ENCODE results near the gene SCAP. TPM values are rescaled to one million over a fixed set of nuclear protein-coding genes. Genes with fewer than 3 reads are reported as not detected.
"Not testable (repeated sequence)": the region's sequence is repeated elsewhere in the genome, so short reads cannot be mapped to it uniquely, and the experiment has no call there.

SCAP gene
- total and polyA plus RNA-seq, 2 experiments from 2014 or later, result 87.6 to 140 TPM

GRCh38 chr3:47491186-47491585 lies 15.4 kb upstream of the SCAP start:
- Histone ChIP-seq H3K4me3 (no peak overlapping the region), H3K27ac (no peak overlapping the region)
- DNase-seq (ENCODE audit: low read depth in 1 of 2, low spot score in 1 of 2), result no peak

DNA sequence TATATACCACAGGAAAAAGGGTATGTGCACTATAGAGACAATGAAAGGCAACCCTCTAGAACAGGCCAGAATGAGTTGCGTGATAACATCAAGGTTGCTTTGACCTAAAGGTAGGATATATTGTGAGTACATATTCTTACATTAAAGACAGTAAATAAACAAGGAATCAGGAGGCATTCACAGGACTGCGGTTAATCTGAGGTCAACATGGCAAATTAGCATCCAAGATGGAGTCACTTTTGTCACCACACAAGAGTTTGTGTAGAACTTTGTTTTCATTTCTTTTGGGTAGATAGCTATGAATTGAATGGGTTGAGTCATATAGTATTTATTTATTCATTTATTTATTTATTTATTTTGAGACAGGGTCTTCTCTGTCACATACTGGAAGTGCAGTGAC lies 11.5 kb upstream of the SCAP start:
- Histone ChIP-seq H3K9me3 (ENCODE audit: low read depth) (no peaks in the 10 kb centered on the region), H3K36me3 (no peaks in the 10 kb centered on the region), H3K27me3 (no peaks in the 10 kb centered on the region), H3K4me3 (no peak overlapping the region), H3K27ac (no peak overlapping the region), H3K4me1 (ENCODE audit: low read depth) (peaks cover 3% of the 10 kb centered on the region)
- no peak for DNase-seq (ENCODE audit: low read depth in 1 of 2, low spot score in 1 of 2)
- TF ChIP-seq CTCF (IDR thresholded peaks at IDR 0.05; ENCODE audit: low read depth, low read length), result no peak

More at GRCh38 chr3:47491186-47491585, 15.4 kb upstream of the SCAP start:
- no peaks in the 10 kb centered on the region for H3K9me3 ChIP-seq (ENCODE audit: low read depth)
- no peaks in the 10 kb centered on the region for H3K27me3 ChIP-seq
- H3K36me3 ChIP-seq, result peaks cover 11% of the 10 kb centered on the region
- no peak for TF ChIP-seq CTCF (IDR thresholded peaks at IDR 0.05; ENCODE audit: low read depth, low read length)
- no peaks in the 10 kb centered on the region for H3K4me1 ChIP-seq (ENCODE audit: low read depth)

- Histone ChIP-seq H3K36me3 (no peaks in the 10 kb centered on the region), H3K27me3 (no peaks in the 10 kb centered on the region), H3K9me3 (ENCODE audit: low read depth) (no peaks in the 10 kb centered on the region), H3K4me1 (ENCODE audit: low read depth) (peaks cover 8% of the 10 kb centered on the region), H3K4me3 (no peak overlapping the region), H3K27ac (no peak overlapping the region)
- TF ChIP-seq CTCF (IDR thresholded peaks at IDR 0.05; ENCODE audit: low read depth, low read length), result no peak
- DNase-seq (ENCODE audit: low read depth in 1 of 2, low spot score in 1 of 2), result no peak
These were observed 10.1 kb upstream of the SCAP start for GRCh38 chr3:47485812-47486211.

DNA sequence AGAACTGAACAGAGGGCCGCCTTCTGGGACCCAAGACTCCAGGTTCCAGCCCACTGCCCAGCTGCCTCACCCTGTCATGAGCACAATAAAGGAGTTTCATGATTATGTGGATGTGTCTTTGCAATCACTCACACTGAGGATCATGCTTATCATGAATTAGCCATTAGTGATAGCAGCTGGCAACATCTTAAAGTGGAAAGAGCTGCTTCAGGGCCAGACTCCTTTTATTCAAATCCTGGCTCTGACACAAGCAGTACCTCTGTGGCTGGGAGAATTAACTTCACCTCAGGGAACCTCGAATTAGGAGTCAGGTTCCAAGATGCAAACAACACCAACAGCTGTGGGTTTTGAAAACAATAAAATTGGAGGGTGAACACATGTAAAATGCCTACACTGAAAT lies 6.6 kb upstream of the SCAP start:
- DNase-seq (ENCODE audit: low read depth in 1 of 2, low spot score in 1 of 2), result no peak
- Histone ChIP-seq H3K27me3 (no peaks in the 10 kb centered on the region), H3K4me1 (ENCODE audit: low read depth) (peaks cover 8% of the 10 kb centered on the region), H3K9me3 (ENCODE audit: low read depth) (no peaks in the 10 kb centered on the region), H3K36me3 (no peaks in the 10 kb centered on the region), H3K4me3 (no peak overlapping the region), H3K27ac (peak overlapping the region; percentile 60)
- TF ChIP-seq CTCF (IDR thresholded peaks at IDR 0.05; ENCODE audit: low read depth, low read length), result no peak

DNA sequence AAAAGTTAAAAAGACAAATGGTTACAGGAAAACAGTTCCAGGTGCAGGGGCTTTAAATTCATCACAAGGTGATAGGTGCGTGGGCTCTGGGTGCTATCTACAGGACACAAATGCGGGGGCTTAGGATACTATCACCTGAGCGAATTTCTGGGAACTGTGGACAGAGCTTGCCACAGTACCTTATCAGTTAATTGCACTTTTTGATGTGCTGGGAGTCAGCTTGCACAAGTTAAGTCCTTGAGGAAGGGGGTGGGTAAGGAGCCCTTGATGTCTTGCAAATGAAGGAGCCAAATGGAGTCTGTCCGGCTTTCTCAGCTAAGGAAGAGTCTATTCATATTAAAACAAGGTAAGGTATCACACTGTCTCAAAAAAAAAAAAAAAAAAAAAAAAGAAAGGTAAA lies 6.0 kb upstream of the SCAP start:
- DNase-seq (ENCODE audit: low read depth in 1 of 2, low spot score in 1 of 2); H3K36me3 ChIP-seq; H3K9me3 ChIP-seq (ENCODE audit: low read depth); H3K27me3 ChIP-seq; H3K4me3 ChIP-seq; H3K4me1 ChIP-seq (ENCODE audit: low read depth): not testable (repeated sequence)
- peak overlapping the region; percentile 59 for H3K27ac ChIP-seq

DNA sequence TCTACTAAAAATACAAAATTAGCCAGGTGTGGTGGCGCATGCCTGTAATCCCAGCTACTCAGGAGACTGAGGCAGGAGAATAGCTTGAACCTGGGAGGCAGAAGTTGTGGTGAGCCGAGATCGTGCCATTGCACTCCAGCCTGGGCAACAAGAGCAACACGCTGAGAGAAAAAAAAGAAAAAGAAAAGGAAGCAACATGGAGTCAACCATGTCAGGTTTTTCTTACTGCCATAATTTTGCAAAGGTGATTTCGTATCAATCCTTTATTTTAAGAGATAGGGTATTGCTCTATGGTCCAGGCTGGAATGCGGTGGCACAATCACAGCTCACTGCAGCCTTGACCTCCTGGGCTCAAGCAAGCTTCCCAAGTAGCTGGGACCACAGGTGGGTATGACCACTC lies 4.5 kb upstream of the SCAP start:
- not testable (repeated sequence) for H3K4me3 ChIP-seq; DNase-seq (ENCODE audit: low read depth in 1 of 2, low spot score in 1 of 2); H3K4me1 ChIP-seq (ENCODE audit: low read depth); H3K9me3 ChIP-seq (ENCODE audit: low read depth); H3K36me3 ChIP-seq; H3K27me3 ChIP-seq; H3K27ac ChIP-seq

DNA sequence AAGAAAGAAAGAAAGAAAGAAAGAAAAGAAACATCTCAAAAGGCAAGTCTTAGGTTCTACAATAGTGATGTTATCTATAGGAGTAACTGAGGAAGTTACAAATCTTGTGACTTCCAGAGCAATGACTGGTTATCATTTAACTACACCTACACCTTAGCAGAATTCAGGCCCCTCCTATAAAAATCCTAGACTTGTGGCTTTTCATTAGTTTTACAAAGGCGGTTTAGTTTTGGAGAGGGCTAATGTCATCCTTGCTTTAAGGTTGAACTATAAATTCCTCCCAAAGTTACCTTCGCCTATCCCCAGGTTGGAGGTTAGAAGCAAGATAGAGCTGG lies 4.1 kb upstream of the SCAP start:
- peaks cover 8% of the 10 kb centered on the region for H3K4me1 ChIP-seq (ENCODE audit: low read depth)
- H3K27me3 ChIP-seq, result no peaks in the 10 kb centered on the region
- no peak for TF ChIP-seq CTCF (IDR thresholded peaks at IDR 0.05; ENCODE audit: low read depth, low read length)
- no peak overlapping the region for H3K4me3 ChIP-seq
- H3K27ac ChIP-seq, result no peak overlapping the region
- no peaks in the 10 kb centered on the region for H3K36me3 ChIP-seq
- no peaks in the 10 kb centered on the region for H3K9me3 ChIP-seq (ENCODE audit: low read depth)
- DNase-seq (ENCODE audit: low read depth in 1 of 2, low spot score in 1 of 2), result no peak

Measured in cardiac muscle cell (in vitro differentiated cells and primary cell).